Activated CD8-positive, alpha-beta T cell treated with anti-CD3 and anti-CD28 coated beads for 36 hours (primary cell): ENCODE measurements around the gene ASCC3. TPM values are rescaled to one million over a fixed set of nuclear protein-coding genes. Genes with fewer than 3 reads are reported as not detected.

ENCODE experiments used
- ATAC-seq: fragments of 200-7000 bp; cut with Tn5 transposase; one replicate; pipeline ENCODE4 v1.10.0; 2021; ENCODE audit warnings: mild to moderate bottlenecking, moderate library complexity
- CTCF ChIA-PET: fragments of 350-600 bp; sonication (Branson Sonifier 250); formaldehyde crosslinking; loops from one replicate; lab custom pipeline; 2021; ENCODE audit warnings: antibody characterized with exemption; lab: Charles Lee
- POLR2A ChIA-PET: fragments of 350-600 bp; sonication (Branson Sonifier 250); formaldehyde crosslinking; loops from one replicate; lab custom pipeline; 2021; ENCODE audit warnings: antibody characterized with exemption; lab: Charles Lee
- DNase-seq: peaks from one replicate; pipeline ENCODE4 v3.0.0-alpha.2; 2020
- H3K27ac Mint-ChIP-seq: one replicate; pipeline ENCODE4 v1.8.0; 2021; ENCODE audit warnings: mild to moderate bottlenecking, mixed read lengths
- H3K27me3 Mint-ChIP-seq: one replicate; pipeline ENCODE4 v1.8.0; 2021; ENCODE audit warnings: mixed read lengths
- H3K36me3 Mint-ChIP-seq: one replicate; pipeline ENCODE4 v1.8.0; 2021; ENCODE audit warnings: low read depth, mixed read lengths
- H3K4me1 Mint-ChIP-seq: one replicate; pipeline ENCODE4 v1.8.0; 2021; ENCODE audit warnings: low read depth, mixed read lengths
- H3K4me3 Mint-ChIP-seq: one replicate; pipeline ENCODE4 v1.8.0; 2021; ENCODE audit warnings: mild to moderate bottlenecking, moderate library complexity, mixed read lengths
- H3K9me3 Mint-ChIP-seq: one replicate; pipeline ENCODE4 v1.8.0; 2021; ENCODE audit warnings: mixed read lengths
- intact Hi-C: fragments of 100-400 bp; cut with micrococcal nuclease; formaldehyde crosslinking; loops from one replicate; pipeline ENCODE4 v1.10.0; 2022
- total RNA-seq, 2 experiments: library from RNA; stranded (reverse); gene quantifications; one replicate each; pipeline ENCODE4 v1.2.3, GENCODE V29; 2021
- TF ChIP-seq, protein P1 (sequence below): fragments of 200-600 bp; IDR thresholded peaks from one replicate; pipeline ENCODE4 v1.8.0; 2022; ENCODE audit warnings: antibody characterized with exemption, mild to moderate bottlenecking

ASCC3 gene
- total RNA-seq, 2 experiments from 2014 or later = 50.2 to 50.5 TPM

- ATAC-seq (no peak), DNase-seq (no peak)
These were observed 315.6 kb downstream of the ASCC3 start for GRCh38 chr6:100565439-100566104.

DNA sequence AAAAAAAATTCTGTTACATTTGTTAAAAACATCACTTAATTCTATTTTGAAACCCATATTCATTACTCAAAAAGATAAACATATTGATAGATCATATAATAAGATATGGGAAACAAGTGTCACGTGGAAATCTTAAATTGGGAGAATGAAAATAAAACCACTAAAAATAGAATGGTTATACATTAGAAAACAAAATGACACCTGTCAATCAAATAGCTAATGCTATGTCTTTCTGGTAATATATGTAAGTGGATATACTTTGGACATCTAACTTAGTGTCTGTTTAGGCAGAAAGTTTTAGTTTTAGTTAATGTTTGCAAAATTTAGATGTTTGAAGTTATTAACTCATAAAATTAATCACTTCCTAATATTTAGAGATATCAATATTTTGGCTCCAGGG, 321.3 kb downstream of the ASCC3 start:
- peaks cover 3% of the 10 kb centered on the region for H3K36me3 Mint-ChIP-seq
- no peak overlapping the region for H3K27ac Mint-ChIP-seq
- TF ChIP-seq, protein P1, sequence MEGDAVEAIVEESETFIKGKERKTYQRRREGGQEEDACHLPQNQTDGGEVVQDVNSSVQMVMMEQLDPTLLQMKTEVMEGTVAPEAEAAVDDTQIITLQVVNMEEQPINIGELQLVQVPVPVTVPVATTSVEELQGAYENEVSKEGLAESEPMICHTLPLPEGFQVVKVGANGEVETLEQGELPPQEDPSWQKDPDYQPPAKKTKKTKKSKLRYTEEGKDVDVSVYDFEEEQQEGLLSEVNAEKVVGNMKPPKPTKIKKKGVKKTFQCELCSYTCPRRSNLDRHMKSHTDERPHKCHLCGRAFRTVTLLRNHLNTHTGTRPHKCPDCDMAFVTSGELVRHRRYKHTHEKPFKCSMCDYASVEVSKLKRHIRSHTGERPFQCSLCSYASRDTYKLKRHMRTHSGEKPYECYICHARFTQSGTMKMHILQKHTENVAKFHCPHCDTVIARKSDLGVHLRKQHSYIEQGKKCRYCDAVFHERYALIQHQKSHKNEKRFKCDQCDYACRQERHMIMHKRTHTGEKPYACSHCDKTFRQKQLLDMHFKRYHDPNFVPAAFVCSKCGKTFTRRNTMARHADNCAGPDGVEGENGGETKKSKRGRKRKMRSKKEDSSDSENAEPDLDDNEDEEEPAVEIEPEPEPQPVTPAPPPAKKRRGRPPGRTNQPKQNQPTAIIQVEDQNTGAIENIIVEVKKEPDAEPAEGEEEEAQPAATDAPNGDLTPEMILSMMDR = no peak
- CTCF ChIA-PET = no interaction called here
- DNase-seq (no peak), ATAC-seq (no peak)
- no peaks in the 10 kb centered on the region for H3K27me3 Mint-ChIP-seq
- H3K9me3 Mint-ChIP-seq = no peaks in the 10 kb centered on the region
- no peaks in the 10 kb centered on the region for H3K4me1 Mint-ChIP-seq
- intact Hi-C loops = no loop called here
- H3K4me3 Mint-ChIP-seq = no peak overlapping the region
- POLR2A ChIA-PET = no interaction called here

More at GRCh38 chr6:100565439-100566104, 315.6 kb downstream of the ASCC3 start:
- Mint-ChIP-seq H3K36me3 (peaks cover 19% of the 10 kb centered on the region), H3K27ac (no peak overlapping the region), H3K27me3 (no peaks in the 10 kb centered on the region), H3K4me1 (no peaks in the 10 kb centered on the region), H3K9me3 (peaks cover 3% of the 10 kb centered on the region), H3K4me3 (no peak overlapping the region)
- intact Hi-C loops = no loop called here
- TF ChIP-seq, protein P1 = no peak
- ChIA-PET CTCF (no interaction called here), POLR2A (no interaction called here)

DNA sequence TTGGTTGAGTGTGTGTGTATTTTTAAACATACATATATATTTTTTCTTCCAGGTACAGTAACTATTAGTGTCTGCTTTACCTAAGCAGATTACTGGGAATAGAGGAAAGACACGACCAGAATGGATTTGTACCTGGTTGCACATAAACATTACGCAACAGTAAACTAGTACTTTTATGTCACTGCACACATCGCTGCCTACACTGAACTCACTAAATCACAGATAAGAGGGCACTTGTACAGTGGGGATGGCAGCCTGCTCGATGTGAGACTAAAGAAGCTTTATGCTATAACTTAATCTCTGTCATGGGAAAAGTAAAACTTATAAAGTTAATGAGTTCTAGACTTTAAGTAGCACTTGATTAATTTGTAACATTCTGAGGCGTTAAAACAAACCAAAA, 326.9 kb downstream of the ASCC3 start:
- no peak for DNase-seq
- Mint-ChIP-seq H3K36me3 (peaks cover 7% of the 10 kb centered on the region), H3K9me3 (no peaks in the 10 kb centered on the region), H3K27ac (no peak overlapping the region), H3K4me1 (no peaks in the 10 kb centered on the region), H3K4me3 (no peak overlapping the region), H3K27me3 (no peaks in the 10 kb centered on the region)
- TF ChIP-seq, protein P1 = no peak
- no peak for ATAC-seq
- intact Hi-C loops = no loop called here
- ChIA-PET POLR2A (no interaction called here), CTCF (no interaction called here)

- no peaks in the 10 kb centered on the region for H3K27me3 Mint-ChIP-seq
- CTCF ChIA-PET = no interaction called here
- no peak overlapping the region for H3K27ac Mint-ChIP-seq
These were observed 327.9 kb downstream of the ASCC3 start for GRCh38 chr6:100553243-100553642.

More at GRCh38 chr6:100553243-100553642, 327.9 kb downstream of the ASCC3 start:
- Mint-ChIP-seq H3K4me3 (no peak overlapping the region), H3K9me3 (no peaks in the 10 kb centered on the region), H3K36me3 (peaks cover 5% of the 10 kb centered on the region), H3K4me1 (no peaks in the 10 kb centered on the region)
- POLR2A ChIA-PET = no interaction called here
- intact Hi-C loops = no loop called here
- DNase-seq (no peak), ATAC-seq (no peak)
- TF ChIP-seq, protein P1 = no peak
